ENCODE results near the gene FAM53A. TPM values are rescaled to one million over a fixed set of nuclear protein-coding genes. Genes with fewer than 3 reads are reported as not detected.
A peak's percentile ranks its signal among the peaks of the same experiment; 100 is the strongest.

FAM53A gene
- total and polyA plus RNA-seq, 12 donors: 0.44 to 6.2 (median 1.4) TPM

DNA sequence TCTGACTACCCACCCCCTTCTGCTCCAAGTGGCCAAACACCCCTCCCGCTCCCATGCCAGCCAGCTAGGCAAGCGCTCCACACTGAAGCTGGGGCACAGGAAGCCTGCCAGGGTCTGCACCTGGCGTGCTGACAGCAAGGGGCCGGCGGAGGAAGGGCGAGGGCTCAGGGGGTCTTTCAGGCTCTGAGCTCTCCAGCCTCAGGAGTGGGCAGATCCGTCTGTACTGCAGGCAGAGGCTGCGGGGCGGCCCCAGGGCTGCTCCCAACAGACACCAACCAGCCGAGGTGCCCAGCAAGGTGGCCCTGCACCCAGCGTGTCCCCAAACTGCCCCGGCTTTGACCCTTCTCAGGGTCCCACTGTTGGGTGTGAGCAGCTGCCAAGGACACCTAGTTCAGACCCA, 14.8 kb downstream of the FAM53A start:
- H3K4me3 ChIP-seq: no peak overlapping the region
- WGBS, 4 donors: 91 to 100% (median 96%) methylated on average over 5 to 12 of the region's 12 CpGs
- H3K27me3 ChIP-seq: no peaks in the 10 kb centered on the region
- H3K27ac ChIP-seq: no peak overlapping the region
- no peak for DNase-seq
- TF ChIP-seq, protein P1, sequence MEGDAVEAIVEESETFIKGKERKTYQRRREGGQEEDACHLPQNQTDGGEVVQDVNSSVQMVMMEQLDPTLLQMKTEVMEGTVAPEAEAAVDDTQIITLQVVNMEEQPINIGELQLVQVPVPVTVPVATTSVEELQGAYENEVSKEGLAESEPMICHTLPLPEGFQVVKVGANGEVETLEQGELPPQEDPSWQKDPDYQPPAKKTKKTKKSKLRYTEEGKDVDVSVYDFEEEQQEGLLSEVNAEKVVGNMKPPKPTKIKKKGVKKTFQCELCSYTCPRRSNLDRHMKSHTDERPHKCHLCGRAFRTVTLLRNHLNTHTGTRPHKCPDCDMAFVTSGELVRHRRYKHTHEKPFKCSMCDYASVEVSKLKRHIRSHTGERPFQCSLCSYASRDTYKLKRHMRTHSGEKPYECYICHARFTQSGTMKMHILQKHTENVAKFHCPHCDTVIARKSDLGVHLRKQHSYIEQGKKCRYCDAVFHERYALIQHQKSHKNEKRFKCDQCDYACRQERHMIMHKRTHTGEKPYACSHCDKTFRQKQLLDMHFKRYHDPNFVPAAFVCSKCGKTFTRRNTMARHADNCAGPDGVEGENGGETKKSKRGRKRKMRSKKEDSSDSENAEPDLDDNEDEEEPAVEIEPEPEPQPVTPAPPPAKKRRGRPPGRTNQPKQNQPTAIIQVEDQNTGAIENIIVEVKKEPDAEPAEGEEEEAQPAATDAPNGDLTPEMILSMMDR (IDR thresholded peaks at IDR 0.05): no peak
- TF ChIP-seq POLR2A (IDR thresholded peaks at IDR 0.05): no peak
- no peaks in the 10 kb centered on the region for H3K36me3 ChIP-seq (replicated peaks in 1 of 2)
- no peaks in the 10 kb centered on the region for H3K4me1 ChIP-seq (replicated peaks in 1 of 2)
- no peaks in the 10 kb centered on the region for H3K9me3 ChIP-seq (replicated peaks in 1 of 3)
- intact Hi-C loops (cut with DNase I): no loop called here

DNA sequence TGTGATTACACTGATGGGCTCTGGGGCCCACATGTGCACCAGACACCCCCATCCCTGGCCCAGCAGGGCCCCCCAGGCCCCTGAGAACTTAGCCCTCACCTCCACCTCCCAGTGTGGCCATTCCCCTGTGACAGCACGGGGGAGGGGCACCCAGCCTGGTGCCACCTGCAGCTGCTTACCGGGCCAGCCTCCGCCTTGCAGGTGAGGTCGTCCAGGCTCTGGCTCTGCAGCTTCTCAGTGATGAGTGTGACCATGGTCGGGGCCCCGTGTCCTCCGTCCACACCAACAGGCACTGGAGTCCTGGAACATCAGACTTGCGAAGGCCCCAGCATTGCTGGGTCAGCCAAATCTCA, 15.6 kb downstream of the FAM53A start:
- no peak overlapping the region for H3K27ac ChIP-seq
- H3K36me3 ChIP-seq (replicated peaks in 1 of 2): no peaks in the 10 kb centered on the region
- H3K4me1 ChIP-seq (replicated peaks in 1 of 2): no peaks in the 10 kb centered on the region
- WGBS, 4 donors: 79 to 92% (median 88%) methylated on average over 3 to 8 of the region's 8 CpGs
- H3K9me3 ChIP-seq (replicated peaks in 1 of 3): no peaks in the 10 kb centered on the region
- H3K4me3 ChIP-seq: no peak overlapping the region
- intact Hi-C loops (cut with DNase I): no loop called here
- no peak for DNase-seq
- no peak for TF ChIP-seq POLR2A (IDR thresholded peaks at IDR 0.05)
- no peaks in the 10 kb centered on the region for H3K27me3 ChIP-seq

DNA sequence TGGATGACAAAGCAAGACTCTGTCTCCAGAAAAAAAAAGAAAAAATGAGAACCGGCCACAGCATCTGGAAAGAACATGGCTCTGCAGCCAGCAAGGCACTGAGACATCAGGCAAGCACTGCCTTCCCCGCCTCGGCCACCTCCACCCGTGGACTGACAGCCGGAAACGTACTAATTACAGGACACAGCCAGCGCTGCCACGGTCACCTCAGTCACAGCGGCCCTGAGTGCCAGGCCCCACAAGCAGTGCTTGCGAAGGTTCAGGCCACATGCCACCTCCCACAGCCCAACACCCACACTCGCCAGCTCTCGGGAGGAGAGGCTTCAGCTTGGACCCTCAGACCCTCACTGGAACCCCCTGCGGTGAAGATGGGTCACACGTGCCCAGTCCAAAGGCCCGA, 16.8 kb downstream of the FAM53A start:
- no peaks in the 10 kb centered on the region for H3K36me3 ChIP-seq (replicated peaks in 1 of 2)
- H3K4me3 ChIP-seq: no peak overlapping the region
- intact Hi-C loops (cut with DNase I): no loop called here
- TF ChIP-seq POLR2A (IDR thresholded peaks at IDR 0.05): no peak
- TF ChIP-seq, protein P1 (IDR thresholded peaks at IDR 0.05): no peak
- H3K27me3 ChIP-seq: no peaks in the 10 kb centered on the region
- WGBS, 4 donors: 91 to 95% (median 92%) methylated on average over 9 to 15 of the region's 15 CpGs
- no peaks in the 10 kb centered on the region for H3K4me1 ChIP-seq (replicated peaks in 1 of 2)
- H3K27ac ChIP-seq: no peak overlapping the region
- DNase-seq: no peak
- no peaks in the 10 kb centered on the region for H3K9me3 ChIP-seq (replicated peaks in 1 of 3)

DNA sequence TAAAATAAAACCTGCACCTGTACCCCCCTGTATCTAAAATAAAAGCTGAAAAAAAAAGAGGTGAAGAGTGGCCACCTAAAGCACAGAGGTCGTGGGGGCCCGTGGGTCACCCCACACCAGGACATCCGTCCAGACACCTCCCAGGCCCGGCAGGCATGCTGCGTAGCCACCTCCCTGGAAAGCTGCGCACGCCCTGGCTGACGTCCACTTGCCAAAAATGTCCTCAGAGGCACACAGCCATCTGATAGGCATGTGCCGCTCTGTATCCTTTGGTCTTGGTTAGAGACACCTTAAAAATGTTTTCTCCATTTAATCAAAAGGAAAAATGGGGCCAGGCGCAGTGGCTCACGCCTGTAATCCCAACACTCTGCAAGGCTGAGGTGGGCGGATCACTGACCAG, 17.7 kb downstream of the FAM53A start:
- H3K27me3 ChIP-seq: no peaks in the 10 kb centered on the region
- no peak overlapping the region for H3K27ac ChIP-seq
- TF ChIP-seq, protein P1 (IDR thresholded peaks at IDR 0.05): no peak
- TF ChIP-seq POLR2A (IDR thresholded peaks at IDR 0.05): no peak
- WGBS, 4 donors: 67 to 99% (median 75%) methylated on average over 11 to 12 of the region's 12 CpGs
- peak in 2 of 7 donors; percentile 27 to 42 for DNase-seq
- H3K4me3 ChIP-seq: no peak overlapping the region
- no peaks in the 10 kb centered on the region for H3K4me1 ChIP-seq (replicated peaks in 1 of 2)
- no peaks in the 10 kb centered on the region for H3K9me3 ChIP-seq (replicated peaks in 1 of 3)
- intact Hi-C loops (cut with DNase I): no loop called here
- no peaks in the 10 kb centered on the region for H3K36me3 ChIP-seq (replicated peaks in 1 of 2)

DNA sequence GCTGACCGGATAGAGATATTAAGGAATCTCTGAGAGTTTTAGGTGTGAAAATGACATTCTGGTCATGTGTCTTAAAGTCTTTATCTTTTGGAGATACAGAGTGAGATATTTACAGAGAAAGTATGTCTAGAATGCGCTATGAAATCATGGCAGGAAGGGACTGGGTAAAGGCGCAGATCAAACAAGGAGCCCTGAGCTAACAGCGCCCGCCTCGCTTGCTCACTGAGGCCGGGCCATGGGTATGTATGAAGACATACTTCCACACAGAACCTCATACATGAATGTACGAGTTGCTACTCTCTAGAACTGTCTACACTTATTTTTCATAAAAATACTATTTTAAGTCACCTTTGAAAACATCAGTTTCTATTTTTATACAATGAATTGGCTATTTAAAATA, 20.0 kb downstream of the FAM53A start:
- TF ChIP-seq POLR2A (IDR thresholded peaks at IDR 0.05): no peak
- TF ChIP-seq, protein P1 (IDR thresholded peaks at IDR 0.05): no peak
- no peak overlapping the region for H3K4me3 ChIP-seq
- no peaks in the 10 kb centered on the region for H3K9me3 ChIP-seq (replicated peaks in 1 of 3)
- no peaks in the 10 kb centered on the region for H3K36me3 ChIP-seq (replicated peaks in 1 of 2)
- no peak overlapping the region for H3K27ac ChIP-seq
- WGBS, 4 donors: 82 to 95% (median 91%) methylated on average over 8 of the region's 8 CpGs
- no peaks in the 10 kb centered on the region for H3K27me3 ChIP-seq
- no peaks in the 10 kb centered on the region for H3K4me1 ChIP-seq (replicated peaks in 1 of 2)
- intact Hi-C loops (cut with DNase I): no loop called here
- DNase-seq: no peak
